Measurements from ENCODE around the gene AAK1. TPM values are rescaled to one million over a fixed set of nuclear protein-coding genes. Genes with fewer than 3 reads are reported as not detected.

The AAK1 gene
- polyA plus RNA-seq, 1 donor from 2014 or later, result 26.7 TPM

- Histone ChIP-seq H3K4me2 (ENCODE audit: low read length) (no peak overlapping the region), H3F3A (ENCODE audit: insufficient read depth, low read length, poor library complexity, severe bottlenecking) (no peaks in the 10 kb centered on the region), H3K9me2 (ENCODE audit: insufficient read depth, low read length) (no peaks in the 10 kb centered on the region), H3K9me3 (ENCODE audit: low read length) (no peaks in the 10 kb centered on the region), H3K36me3 (ENCODE audit: insufficient read depth, low read length) (peaks cover under 1% of the 10 kb centered on the region), H2AFZ (ENCODE audit: low read depth, low read length) (no peak overlapping the region), H3K79me2 (replicated peaks; ENCODE audit: insufficient read depth, low read length) (no peaks in the 10 kb centered on the region), H3K27me3 (ENCODE audit: insufficient read depth, low read depth, low read length) (no peaks in the 10 kb centered on the region), H3K4me3 (ENCODE audit: low read length) (no peak overlapping the region), H4K20me1 (ENCODE audit: insufficient read depth) (no peaks in the 10 kb centered on the region), H3K9ac (ENCODE audit: low read length) (no peak overlapping the region), H3K27ac (ENCODE audit: low read length) (no peak overlapping the region)
- TF ChIP-seq RAD21 (conservative IDR thresholded peaks at IDR 0.05) (no peak), TAF1 (IDR thresholded peaks at IDR 0.05; ENCODE audit: low read depth) (no peak), EZH2 (IDR thresholded peaks at IDR 0.05; ENCODE audit: borderline replicate concordance, insufficient read depth, low read length, poor library complexity, severe bottlenecking) (no peak), MXI1 (conservative IDR thresholded peaks at IDR 0.05; ENCODE audit: poor library complexity, severe bottlenecking) (no peak), CTCF (IDR thresholded peaks at IDR 0.05; ENCODE audit: poor library complexity, severe bottlenecking) (no peak), SMC3 (conservative IDR thresholded peaks at IDR 0.05; ENCODE audit: poor library complexity) (no peak), EP300 (conservative IDR thresholded peaks at IDR 0.05; ENCODE audit: poor library complexity, severe bottlenecking) (no peak), POLR2AphosphoS5 (IDR thresholded peaks at IDR 0.05) (no peak)
- TF ChIP-seq, protein P1, sequence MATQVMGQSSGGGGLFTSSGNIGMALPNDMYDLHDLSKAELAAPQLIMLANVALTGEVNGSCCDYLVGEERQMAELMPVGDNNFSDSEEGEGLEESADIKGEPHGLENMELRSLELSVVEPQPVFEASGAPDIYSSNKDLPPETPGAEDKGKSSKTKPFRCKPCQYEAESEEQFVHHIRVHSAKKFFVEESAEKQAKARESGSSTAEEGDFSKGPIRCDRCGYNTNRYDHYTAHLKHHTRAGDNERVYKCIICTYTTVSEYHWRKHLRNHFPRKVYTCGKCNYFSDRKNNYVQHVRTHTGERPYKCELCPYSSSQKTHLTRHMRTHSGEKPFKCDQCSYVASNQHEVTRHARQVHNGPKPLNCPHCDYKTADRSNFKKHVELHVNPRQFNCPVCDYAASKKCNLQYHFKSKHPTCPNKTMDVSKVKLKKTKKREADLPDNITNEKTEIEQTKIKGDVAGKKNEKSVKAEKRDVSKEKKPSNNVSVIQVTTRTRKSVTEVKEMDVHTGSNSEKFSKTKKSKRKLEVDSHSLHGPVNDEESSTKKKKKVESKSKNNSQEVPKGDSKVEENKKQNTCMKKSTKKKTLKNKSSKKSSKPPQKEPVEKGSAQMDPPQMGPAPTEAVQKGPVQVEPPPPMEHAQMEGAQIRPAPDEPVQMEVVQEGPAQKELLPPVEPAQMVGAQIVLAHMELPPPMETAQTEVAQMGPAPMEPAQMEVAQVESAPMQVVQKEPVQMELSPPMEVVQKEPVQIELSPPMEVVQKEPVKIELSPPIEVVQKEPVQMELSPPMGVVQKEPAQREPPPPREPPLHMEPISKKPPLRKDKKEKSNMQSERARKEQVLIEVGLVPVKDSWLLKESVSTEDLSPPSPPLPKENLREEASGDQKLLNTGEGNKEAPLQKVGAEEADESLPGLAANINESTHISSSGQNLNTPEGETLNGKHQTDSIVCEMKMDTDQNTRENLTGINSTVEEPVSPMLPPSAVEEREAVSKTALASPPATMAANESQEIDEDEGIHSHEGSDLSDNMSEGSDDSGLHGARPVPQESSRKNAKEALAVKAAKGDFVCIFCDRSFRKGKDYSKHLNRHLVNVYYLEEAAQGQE (IDR thresholded peaks at IDR 0.05; ENCODE audit: borderline replicate concordance), result no peak
These were observed 153.1 kb downstream of the AAK1 start for GRCh38 chr2:69490486-69490885.

DNA sequence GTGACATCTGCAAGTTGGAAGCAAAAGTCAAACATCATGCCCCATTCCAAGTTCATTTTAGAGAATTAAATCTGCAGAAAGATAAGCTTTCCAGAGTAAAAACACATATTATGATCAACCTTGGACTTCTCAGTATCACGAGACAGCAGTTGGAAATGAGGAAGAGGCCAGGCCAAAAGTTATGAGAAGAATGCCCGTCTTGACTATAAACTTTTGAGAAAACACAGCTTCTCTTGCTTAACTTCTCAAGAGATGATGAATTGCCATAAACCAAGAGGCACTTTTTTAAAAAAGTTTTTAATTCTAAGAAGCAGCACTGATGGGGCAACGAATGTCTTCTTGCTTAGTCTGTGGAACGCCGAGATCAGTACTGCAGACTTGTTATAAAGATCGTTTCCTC is 153.7 kb downstream of the AAK1 start:
- no peak overlapping the region for H3K4me3 ChIP-seq (ENCODE audit: low read length)
- H3F3A ChIP-seq (ENCODE audit: insufficient read depth, low read length, poor library complexity, severe bottlenecking), result no peaks in the 10 kb centered on the region
- H3K27ac ChIP-seq (ENCODE audit: low read length), result no peak overlapping the region
- no peak overlapping the region for H3K9ac ChIP-seq (ENCODE audit: low read length)
- H3K9me3 ChIP-seq (ENCODE audit: low read length), result no peaks in the 10 kb centered on the region
- H3K9me2 ChIP-seq (ENCODE audit: insufficient read depth, low read length), result no peaks in the 10 kb centered on the region
- no peak overlapping the region for H3K4me2 ChIP-seq (ENCODE audit: low read length)
- no peaks in the 10 kb centered on the region for H4K20me1 ChIP-seq (ENCODE audit: insufficient read depth)
- H3K79me2 ChIP-seq (replicated peaks; ENCODE audit: insufficient read depth, low read length), result no peaks in the 10 kb centered on the region
- H3K36me3 ChIP-seq (ENCODE audit: insufficient read depth, low read length), result no peaks in the 10 kb centered on the region
- TF ChIP-seq CTCF (IDR thresholded peaks at IDR 0.05; ENCODE audit: poor library complexity, severe bottlenecking) (no peak), POLR2AphosphoS5 (IDR thresholded peaks at IDR 0.05) (no peak), TAF1 (IDR thresholded peaks at IDR 0.05; ENCODE audit: low read depth) (no peak), RAD21 (conservative IDR thresholded peaks at IDR 0.05) (no peak), EP300 (conservative IDR thresholded peaks at IDR 0.05; ENCODE audit: poor library complexity, severe bottlenecking) (no peak), MXI1 (conservative IDR thresholded peaks at IDR 0.05; ENCODE audit: poor library complexity, severe bottlenecking) (no peak), SMC3 (conservative IDR thresholded peaks at IDR 0.05; ENCODE audit: poor library complexity) (no peak), EZH2 (IDR thresholded peaks at IDR 0.05; ENCODE audit: borderline replicate concordance, insufficient read depth, low read length, poor library complexity, severe bottlenecking) (no peak)
- TF ChIP-seq, protein P1 (IDR thresholded peaks at IDR 0.05; ENCODE audit: borderline replicate concordance), result no peak
- H3K27me3 ChIP-seq (ENCODE audit: insufficient read depth, low read depth, low read length), result no peaks in the 10 kb centered on the region
- no peak overlapping the region for H2AFZ ChIP-seq (ENCODE audit: low read depth, low read length)

Data from neural cell (in vitro differentiated cells).